ENCODE data around the gene DNAJC21. TPM values are rescaled to one million over a fixed set of nuclear protein-coding genes. Genes with fewer than 3 reads are reported as not detected.
A peak's percentile ranks its signal among the peaks of the same experiment; 100 is the strongest.

DNAJC21 gene
- total and polyA plus RNA-seq, 9 of the 15 experiments (the other 6 are each of a cell fraction or from before 2014, with no cell fraction given), result 26.6 to 105 (median 70.7) TPM

- TF ChIP-seq FOXK2 (conservative IDR thresholded peaks at IDR 0.05 in 1 of 2, IDR thresholded peaks at IDR 0.05 in 1 of 2; ENCODE audit: low read depth in 2 of 2), result no peak
- no peak for TF ChIP-seq FOS (IDR thresholded peaks at IDR 0.05; ENCODE audit: extremely low read depth, insufficient read length)
- TF ChIP-seq ZNF518B (CRISPR knock-in tag; IDR thresholded peaks at IDR 0.05), result no peak
- TF ChIP-seq NR1H2 (CRISPR knock-in tag; IDR thresholded peaks at IDR 0.05), result 0 out of 2 replicates have a peak, but pooled peaks have one; percentile 67
- TF ChIP-seq BRD9 (IDR thresholded peaks at IDR 0.05; ENCODE audit: low read depth, partially characterized antibody), result peak; percentile 27
- no peak for TF ChIP-seq CHCHD3 (CRISPR knock-in tag; IDR thresholded peaks at IDR 0.05)
- peak; percentile 65; the same call in 1 of the 2 replicates for TF ChIP-seq ZBTB17 (CRISPR knock-in tag; IDR thresholded peaks at IDR 0.05)
- TF ChIP-seq USF1 (CRISPR knock-in tag; IDR thresholded peaks at IDR 0.05), result no peak
- TF ChIP-seq PHF8 (IDR thresholded peaks at IDR 0.05; ENCODE audit: borderline replicate concordance, low read length), result peak; percentile 66; the same call in 1 of the 2 replicates
- no peak for TF ChIP-seq SNAPC5 (CRISPR knock-in tag; IDR thresholded peaks at IDR 0.05)
- TF ChIP-seq CREB3 (tag; conservative IDR thresholded peaks at IDR 0.05; ENCODE audit: low read depth), result no peak
- no peak for TF ChIP-seq ZNF134 (CRISPR knock-in tag; conservative IDR thresholded peaks at IDR 0.05)
- TF ChIP-seq MCM7 (IDR thresholded peaks at IDR 0.05), result no peak
- TF ChIP-seq ZNF431 (CRISPR knock-in tag; IDR thresholded peaks at IDR 0.05), result no peak
- TF ChIP-seq HLTF (IDR thresholded peaks at IDR 0.05), result 0 out of 2 replicates have a peak, but pooled peaks have one; percentile 30
- TF ChIP-seq ATF1 (CRISPR knock-in tag; IDR thresholded peaks at IDR 0.05), result no peak
- peak; percentile 29 for TF ChIP-seq ATF1 (tag; IDR thresholded peaks at IDR 0.05)
- no peak for TF ChIP-seq ELF4 (CRISPR knock-in tag; IDR thresholded peaks at IDR 0.05)
- TF ChIP-seq ZNF174 (CRISPR knock-in tag; IDR thresholded peaks at IDR 0.05), result no peak
- TF ChIP-seq TAF1 (IDR thresholded peaks at IDR 0.05; ENCODE audit: control insufficient read depth, extremely low read depth, insufficient read depth, low read length, severe bottlenecking), result peak; percentile 42
- TF ChIP-seq NR4A1 (CRISPR knock-in tag; IDR thresholded peaks at IDR 0.05), result peak; percentile 21; the same call in 1 of the 2 replicates
- TF ChIP-seq NR4A1 (tag; IDR thresholded peaks at IDR 0.05), result no peak
Measured at GRCh38 chr5:34929720-34930461, 532 bp downstream of the DNAJC21 start (continued).
